ENCODE results near the gene DDX49.

The DDX49 gene

GRCh38 chr19:18932216-18932841, 12.8 kb downstream of the DDX49 start:
- H3K4me3 ChIP-seq (ENCODE audit: low read depth, low read length), result peak overlapping the region; percentile 10
- TF ChIP-seq, protein P1, sequence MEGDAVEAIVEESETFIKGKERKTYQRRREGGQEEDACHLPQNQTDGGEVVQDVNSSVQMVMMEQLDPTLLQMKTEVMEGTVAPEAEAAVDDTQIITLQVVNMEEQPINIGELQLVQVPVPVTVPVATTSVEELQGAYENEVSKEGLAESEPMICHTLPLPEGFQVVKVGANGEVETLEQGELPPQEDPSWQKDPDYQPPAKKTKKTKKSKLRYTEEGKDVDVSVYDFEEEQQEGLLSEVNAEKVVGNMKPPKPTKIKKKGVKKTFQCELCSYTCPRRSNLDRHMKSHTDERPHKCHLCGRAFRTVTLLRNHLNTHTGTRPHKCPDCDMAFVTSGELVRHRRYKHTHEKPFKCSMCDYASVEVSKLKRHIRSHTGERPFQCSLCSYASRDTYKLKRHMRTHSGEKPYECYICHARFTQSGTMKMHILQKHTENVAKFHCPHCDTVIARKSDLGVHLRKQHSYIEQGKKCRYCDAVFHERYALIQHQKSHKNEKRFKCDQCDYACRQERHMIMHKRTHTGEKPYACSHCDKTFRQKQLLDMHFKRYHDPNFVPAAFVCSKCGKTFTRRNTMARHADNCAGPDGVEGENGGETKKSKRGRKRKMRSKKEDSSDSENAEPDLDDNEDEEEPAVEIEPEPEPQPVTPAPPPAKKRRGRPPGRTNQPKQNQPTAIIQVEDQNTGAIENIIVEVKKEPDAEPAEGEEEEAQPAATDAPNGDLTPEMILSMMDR (IDR thresholded peaks at IDR 0.05; ENCODE audit: borderline replicate concordance, insufficient read depth, low read depth, low read length), result no peak

GRCh38 chr19:18933297-18933696, 13.8 kb downstream of the DDX49 start:
- TF ChIP-seq, protein P1 (IDR thresholded peaks at IDR 0.05; ENCODE audit: borderline replicate concordance, insufficient read depth, low read depth, low read length), result no peak
- no peak overlapping the region for H3K4me3 ChIP-seq (ENCODE audit: low read depth, low read length)

DNA sequence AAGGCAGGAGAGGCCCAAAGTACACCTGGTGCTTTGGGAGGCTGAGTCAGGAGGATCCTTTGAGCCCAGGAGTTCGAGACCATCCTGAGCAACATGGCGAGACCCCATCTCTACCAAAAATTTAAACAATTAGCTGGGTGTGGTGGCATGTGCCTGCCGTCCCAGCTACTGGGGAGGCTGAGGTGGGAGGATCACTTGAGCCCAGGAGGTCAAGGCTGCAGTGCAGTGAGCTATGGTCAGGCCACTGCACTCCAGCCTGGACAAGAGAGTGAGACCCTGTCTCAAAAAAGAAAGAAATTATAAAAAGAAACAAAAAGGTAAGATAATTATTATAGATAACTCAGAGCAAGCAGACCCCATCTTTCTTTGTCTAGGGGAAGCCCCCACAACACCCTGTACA, 19.6 kb downstream of the DDX49 start:
- H3K4me3 ChIP-seq (ENCODE audit: low read depth, low read length), result no peak overlapping the region

GRCh38 chr19:18939922-18940768, 20.6 kb downstream of the DDX49 start:
- TF ChIP-seq, protein P1 (IDR thresholded peaks at IDR 0.05; ENCODE audit: borderline replicate concordance, insufficient read depth, low read depth, low read length), result no peak
- H3K4me3 ChIP-seq (ENCODE audit: low read depth, low read length), result no peak overlapping the region

More for the DNA sequence above, 19.6 kb downstream of the DDX49 start:
- TF ChIP-seq, protein P1 (IDR thresholded peaks at IDR 0.05; ENCODE audit: borderline replicate concordance, insufficient read depth, low read depth, low read length), result no peak

- H3K4me3 ChIP-seq (ENCODE audit: low read depth, low read length), result no peak within 1 kb of the TSS
- TF ChIP-seq, protein P1 (IDR thresholded peaks at IDR 0.05; ENCODE audit: borderline replicate concordance, insufficient read depth, low read depth, low read length), result peak; percentile 50; the same call in 1 of the 2 replicates
These were observed 21.5 kb downstream of the DDX49 start, which contains the start of gene HOMER3 for GRCh38 chr19:18940769-18941627. Gene HOMER3, minus strand, starts transcription at chr19:18941217. Its CDS starts 2,235 bp downstream, at chr19:18938982.

DNA sequence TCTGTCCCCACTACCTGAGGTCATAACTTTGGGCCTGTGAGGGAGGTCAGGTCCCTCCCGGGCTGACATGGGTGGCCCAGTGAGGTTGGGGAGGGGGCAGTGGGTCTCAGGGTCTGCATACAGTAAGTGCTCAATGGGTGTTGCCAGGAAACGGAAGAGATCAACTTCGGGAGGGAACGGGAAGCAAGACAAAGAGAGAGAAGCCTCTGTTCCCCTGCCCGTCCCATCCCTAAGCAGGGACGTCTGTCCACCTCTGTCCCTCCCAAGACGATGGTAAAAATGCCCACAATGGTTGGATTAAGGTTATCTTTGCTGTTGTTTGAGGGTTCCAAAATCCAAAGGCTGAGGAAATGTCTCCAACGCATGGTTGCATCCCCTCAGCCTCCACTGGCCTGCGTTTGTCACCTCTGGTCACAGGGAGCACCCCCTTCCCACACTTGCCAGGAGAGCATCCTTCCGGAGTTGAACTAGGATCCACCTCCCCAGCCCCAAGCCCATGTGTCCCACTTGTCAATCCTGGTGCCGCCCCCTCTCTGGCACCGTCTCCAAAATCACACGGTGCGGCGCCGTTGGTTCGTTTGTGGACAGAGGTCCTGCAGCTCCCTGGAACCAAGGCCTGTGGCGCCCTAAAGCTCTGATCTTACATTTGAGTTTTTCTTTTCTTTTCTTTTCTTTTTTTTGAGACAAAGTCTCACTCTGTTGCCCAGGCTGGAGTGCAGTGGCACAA, 22.3 kb downstream of the DDX49 start:
- H3K4me3 ChIP-seq (ENCODE audit: low read depth, low read length), result no peak overlapping the region
- TF ChIP-seq, protein P1 (IDR thresholded peaks at IDR 0.05; ENCODE audit: borderline replicate concordance, insufficient read depth, low read depth, low read length), result no peak
